ENCODE measurements around the gene TMC7. TPM values are rescaled to one million over a fixed set of nuclear protein-coding genes. Genes with fewer than 3 reads are reported as not detected.

The TMC7 gene
- total and polyA plus RNA-seq, 2 of the 8 experiments (the other 6 are each of a cell fraction or from before 2014, with no cell fraction given), result 2.3 to 2.6 TPM

GRCh38 chr16:19104607-19105006, 120.9 kb downstream of the TMC7 start (continued):
- TF ChIP-seq NRF1 (IDR thresholded peaks at IDR 0.05; ENCODE audit: low read depth, low read length) (no peak), POLR2A (IDR thresholded peaks at IDR 0.05; ENCODE audit: control extremely low read depth in 1 of 2, low read depth in 2 of 2, low read length in 2 of 2) (no peak)
- TF ChIP-seq, protein P1, sequence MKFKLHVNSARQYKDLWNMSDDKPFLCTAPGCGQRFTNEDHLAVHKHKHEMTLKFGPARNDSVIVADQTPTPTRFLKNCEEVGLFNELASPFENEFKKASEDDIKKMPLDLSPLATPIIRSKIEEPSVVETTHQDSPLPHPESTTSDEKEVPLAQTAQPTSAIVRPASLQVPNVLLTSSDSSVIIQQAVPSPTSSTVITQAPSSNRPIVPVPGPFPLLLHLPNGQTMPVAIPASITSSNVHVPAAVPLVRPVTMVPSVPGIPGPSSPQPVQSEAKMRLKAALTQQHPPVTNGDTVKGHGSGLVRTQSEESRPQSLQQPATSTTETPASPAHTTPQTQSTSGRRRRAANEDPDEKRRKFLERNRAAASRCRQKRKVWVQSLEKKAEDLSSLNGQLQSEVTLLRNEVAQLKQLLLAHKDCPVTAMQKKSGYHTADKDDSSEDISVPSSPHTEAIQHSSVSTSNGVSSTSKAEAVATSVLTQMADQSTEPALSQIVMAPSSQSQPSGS (IDR thresholded peaks at IDR 0.05; ENCODE audit: low read length), result no peak

Data from H1 (cell line).